Tibial artery (tissue), 4 donors: ENCODE data around the gene MINDY4.

ENCODE experiments used
- DNase-seq, 2 donors: peaks; one replicate each; pipeline ENCODE4 v3.0.0-alpha.2; 2019
- H3K27ac ChIP-seq, 2 donors: fragments of 200-600 bp; sonication (generic) in 1 of 2; 1 replicate in 1 of 2; 2 replicates in 1 of 2; pipeline ENCODE4 v1.5.1; 2018 to 2019; ENCODE audit warnings: mild to moderate bottlenecking in 1 of 2
- H3K27me3 ChIP-seq, 2 donors: fragments of 200-600 bp; sonication (generic) in 1 of 2; one replicate each; pipeline versions ENCODE4 v1.5.1 to v1.6.0; 2016 to 2019
- H3K36me3 ChIP-seq, 3 donors: fragments of 200-600 bp; sonication (generic) in 2 of 3; one replicate each; pipeline ENCODE4 v1.5.1; 2016 to 2019; ENCODE audit warnings: mild to moderate bottlenecking in 2 of 3
- H3K4me1 ChIP-seq, 4 donors: fragments of 200-600 bp; sonication (generic) in 2 of 4; 1 replicate in 3 of 4; 2 replicates in 1 of 4; pipeline ENCODE4 v1.5.1; 2016 to 2019
- H3K4me3 ChIP-seq, 2 donors: fragments of 200-600 bp; sonication (generic) in 1 of 2; 1 replicate in 1 of 2; 2 replicates in 1 of 2; pipeline ENCODE4 v1.5.1; 2018 to 2019; ENCODE audit warnings: mild to moderate bottlenecking in 2 of 2
- H3K9me3 ChIP-seq, 3 donors: fragments of 200-600 bp; sonication (generic) in 1 of 3; one replicate each; pipeline ENCODE4 v1.5.1; 2016 to 2019
- intact Hi-C: fragments of 100-400 bp; cut with DNase I; formaldehyde crosslinking; loops from one replicate; pipeline ENCODE4 v1.15.0; 2023; ENCODE audit warnings: low total_unique reads
- TF ChIP-seq, protein P1 (sequence below), 2 experiments: fragments of 200-600 bp in 1 of 2; fragments of 450-650 bp in 1 of 2; IDR thresholded peaks; one replicate each; pipeline ENCODE4 v1.5.1; 2017 to 2019; ENCODE audit warnings: antibody characterized with exemption in 2 of 2, mild to moderate bottlenecking in 1 of 2, moderate library complexity in 1 of 2

Gene MINDY4

DNA sequence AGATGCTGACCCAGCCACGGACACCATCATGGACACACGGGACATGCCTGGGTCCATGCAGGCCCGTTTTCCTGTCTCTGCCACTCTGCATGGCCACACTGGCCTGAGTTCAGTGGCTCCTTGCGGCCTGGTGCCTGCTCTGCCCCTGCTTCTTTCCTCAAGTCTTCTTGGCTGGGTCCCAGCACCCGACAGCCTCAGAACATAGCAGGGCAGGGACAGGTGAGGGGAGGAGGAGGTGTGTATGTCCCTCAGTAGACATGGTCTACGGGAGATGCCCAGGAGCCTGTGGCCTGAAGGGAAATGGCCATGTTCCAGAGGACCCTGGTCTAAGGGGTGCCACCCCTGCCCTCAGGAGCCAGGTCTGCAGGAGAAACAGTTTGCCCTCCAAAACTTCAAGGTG, 138.2 kb downstream of the MINDY4 start:
- no peaks in the 10 kb centered on the region for H3K27me3 ChIP-seq
- TF ChIP-seq, protein P1, sequence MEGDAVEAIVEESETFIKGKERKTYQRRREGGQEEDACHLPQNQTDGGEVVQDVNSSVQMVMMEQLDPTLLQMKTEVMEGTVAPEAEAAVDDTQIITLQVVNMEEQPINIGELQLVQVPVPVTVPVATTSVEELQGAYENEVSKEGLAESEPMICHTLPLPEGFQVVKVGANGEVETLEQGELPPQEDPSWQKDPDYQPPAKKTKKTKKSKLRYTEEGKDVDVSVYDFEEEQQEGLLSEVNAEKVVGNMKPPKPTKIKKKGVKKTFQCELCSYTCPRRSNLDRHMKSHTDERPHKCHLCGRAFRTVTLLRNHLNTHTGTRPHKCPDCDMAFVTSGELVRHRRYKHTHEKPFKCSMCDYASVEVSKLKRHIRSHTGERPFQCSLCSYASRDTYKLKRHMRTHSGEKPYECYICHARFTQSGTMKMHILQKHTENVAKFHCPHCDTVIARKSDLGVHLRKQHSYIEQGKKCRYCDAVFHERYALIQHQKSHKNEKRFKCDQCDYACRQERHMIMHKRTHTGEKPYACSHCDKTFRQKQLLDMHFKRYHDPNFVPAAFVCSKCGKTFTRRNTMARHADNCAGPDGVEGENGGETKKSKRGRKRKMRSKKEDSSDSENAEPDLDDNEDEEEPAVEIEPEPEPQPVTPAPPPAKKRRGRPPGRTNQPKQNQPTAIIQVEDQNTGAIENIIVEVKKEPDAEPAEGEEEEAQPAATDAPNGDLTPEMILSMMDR (IDR thresholded peaks at IDR 0.05), result no peak
- intact Hi-C loops, result loop anchor here (5.0 kb wide), 1 partner anchor 107 kb away; no protein-coding TSS in a partner anchor
- no peak overlapping the region for H3K4me3 ChIP-seq
- no peaks in the 10 kb centered on the region for H3K36me3 ChIP-seq
- no peak for DNase-seq
- no peaks in the 10 kb centered on the region for H3K9me3 ChIP-seq
- H3K27ac ChIP-seq, result peak overlapping the region; percentile 87 to 92
- H3K4me1 ChIP-seq, result peaks cover 0 to 100% (median 90%) of the 10 kb centered on the region in 4 donors

DNA sequence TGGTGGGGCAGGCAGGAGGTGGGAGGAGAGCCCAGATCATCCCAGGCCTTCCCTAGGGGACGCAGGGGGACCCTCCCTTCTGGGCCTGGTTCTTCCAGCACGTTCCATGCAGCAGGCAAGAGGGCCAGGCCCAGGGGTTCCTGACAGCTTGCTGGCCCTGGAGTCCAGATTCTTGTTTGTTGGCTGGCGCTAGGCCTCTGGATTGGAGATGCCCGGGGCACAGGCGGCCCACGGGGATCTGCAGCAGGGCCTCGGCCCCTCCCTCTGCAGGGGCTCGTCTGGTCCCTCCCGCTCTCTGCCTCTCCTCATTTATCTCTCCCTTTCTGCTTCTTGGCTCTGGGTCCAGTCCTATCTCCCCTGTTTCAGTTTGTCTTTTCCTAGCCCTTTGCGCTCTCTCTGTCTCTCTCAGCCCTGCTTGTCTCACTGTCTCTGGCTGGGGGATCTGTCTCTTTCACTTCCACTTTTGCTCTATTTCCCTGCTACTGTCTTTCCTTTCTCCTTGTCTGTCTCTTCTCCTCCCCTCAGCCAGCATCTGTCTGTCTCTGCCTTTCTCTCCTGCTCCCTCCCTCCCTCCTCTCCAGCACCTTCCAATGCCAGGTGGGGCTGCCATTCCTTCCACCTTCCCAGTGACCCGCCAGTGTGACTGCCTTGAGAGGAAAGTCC, 139.3 kb downstream of the MINDY4 start:
- intact Hi-C loops, result no loop called here
- H3K4me1 ChIP-seq, result peaks cover 0 to 100% (median 93%) of the 10 kb centered on the region in 4 donors

DNA sequence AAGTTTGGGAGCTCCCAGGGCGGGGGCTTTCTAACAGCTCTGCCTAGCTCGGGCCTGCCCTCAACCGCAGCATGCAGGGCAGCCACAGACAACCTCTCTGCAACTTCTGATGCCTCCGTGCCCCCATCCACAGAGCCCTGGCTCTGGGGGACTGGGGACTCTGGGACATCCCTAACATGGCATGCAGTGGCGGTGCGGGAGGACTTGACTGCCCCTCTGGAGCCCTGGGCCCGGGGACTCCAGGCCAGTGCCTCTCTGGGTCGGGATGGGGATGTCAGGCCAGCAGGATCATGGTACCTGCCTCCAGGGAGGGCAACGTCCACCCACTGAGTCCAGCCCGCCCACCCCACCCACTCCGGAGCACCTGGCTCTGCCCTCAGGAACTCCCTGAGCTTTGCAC, 139.9 kb downstream of the MINDY4 start:
- intact Hi-C loops, result no loop called here

More for the DNA sequence above, 139.3 kb downstream of the MINDY4 start:
- H3K27me3 ChIP-seq, result no peaks in the 10 kb centered on the region
- peak overlapping the region; percentile 87 to 92 for H3K27ac ChIP-seq
- H3K4me3 ChIP-seq, result peak overlapping the region in 1 of 2 donors; percentile 59
- H3K36me3 ChIP-seq, result no peaks in the 10 kb centered on the region
- no peaks in the 10 kb centered on the region for H3K9me3 ChIP-seq
- DNase-seq, result no peak
- TF ChIP-seq, protein P1 (IDR thresholded peaks at IDR 0.05), result no peak

DNA sequence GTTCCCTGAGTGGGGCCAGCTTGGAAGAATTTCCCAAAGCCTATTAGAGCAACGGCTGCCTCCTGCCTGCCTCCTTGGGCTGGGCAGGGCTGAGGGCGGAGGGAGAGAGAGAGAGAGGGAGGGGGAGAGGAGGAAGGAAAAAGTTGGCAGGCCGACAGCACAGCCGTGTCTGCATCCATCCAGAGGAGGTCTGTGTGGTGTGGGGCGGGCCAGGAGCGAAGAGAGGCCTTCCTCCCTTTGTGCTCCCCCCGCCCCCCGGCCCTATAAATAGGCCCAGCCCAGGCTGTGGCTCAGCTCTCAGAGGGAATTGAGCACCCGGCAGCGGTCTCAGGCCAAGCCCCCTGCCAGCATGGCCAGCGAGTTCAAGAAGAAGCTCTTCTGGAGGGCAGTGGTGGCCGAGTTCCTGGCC, 140.3 kb downstream of the MINDY4 start, which contains the start of gene AQP1:
Gene AQP1 (plus strand): TSS at position 293 of the 409 bp plus-strand sequence. CDS start 57 bp downstream, at position 350.
- no peaks in the 10 kb centered on the region for H3K9me3 ChIP-seq
- H3K4me1 ChIP-seq, result peaks cover 0 to 100% (median 92%) of the 10 kb centered on the region in 4 donors
- H3K36me3 ChIP-seq, result no peaks in the 10 kb centered on the region
- no peaks in the 10 kb centered on the region for H3K27me3 ChIP-seq
- H3K27ac ChIP-seq, result peak within 1 kb of the TSS; percentile 87 to 92
- TF ChIP-seq, protein P1 (IDR thresholded peaks at IDR 0.05), result no peak
- DNase-seq, result peak; percentile 88 to 98
- intact Hi-C loops, result no loop called here
- H3K4me3 ChIP-seq, result peak within 1 kb of the TSS; percentile 56 to 59

More for the DNA sequence above, 139.9 kb downstream of the MINDY4 start:
- Histone ChIP-seq H3K27me3 (no peaks in the 10 kb centered on the region), H3K4me3 (peak overlapping the region; percentile 56 to 59), H3K9me3 (no peaks in the 10 kb centered on the region), H3K4me1 (peaks cover 0 to 100% (median 93%) of the 10 kb centered on the region in 4 donors), H3K36me3 (no peaks in the 10 kb centered on the region), H3K27ac (peak overlapping the region; percentile 87 to 92)
- TF ChIP-seq, protein P1 (IDR thresholded peaks at IDR 0.05), result no peak
- no peak for DNase-seq

DNA sequence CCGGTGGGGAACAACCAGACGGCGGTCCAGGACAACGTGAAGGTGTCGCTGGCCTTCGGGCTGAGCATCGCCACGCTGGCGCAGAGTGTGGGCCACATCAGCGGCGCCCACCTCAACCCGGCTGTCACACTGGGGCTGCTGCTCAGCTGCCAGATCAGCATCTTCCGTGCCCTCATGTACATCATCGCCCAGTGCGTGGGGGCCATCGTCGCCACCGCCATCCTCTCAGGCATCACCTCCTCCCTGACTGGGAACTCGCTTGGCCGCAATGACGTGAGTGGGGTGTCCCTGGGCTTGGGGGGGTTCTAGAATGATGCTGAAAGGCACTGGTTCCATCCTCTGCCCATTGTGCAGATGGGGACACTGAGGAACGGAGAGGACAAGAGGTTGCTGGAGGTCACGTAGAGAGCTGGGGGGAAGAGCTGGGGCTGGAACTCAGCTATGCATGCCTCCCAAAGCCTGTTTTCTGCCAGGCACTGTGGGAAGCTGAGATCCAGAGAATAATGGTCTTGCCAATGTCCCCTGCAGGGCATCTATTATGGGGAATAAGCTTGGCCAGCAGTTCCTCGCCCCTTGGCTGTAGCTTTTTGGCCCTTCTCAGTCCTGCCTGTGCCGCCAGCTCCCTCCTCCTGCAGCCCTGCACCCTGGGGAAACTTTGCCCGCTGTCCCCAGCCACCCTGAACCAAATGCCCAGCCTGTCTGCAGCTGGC, 141.0 kb downstream of the MINDY4 start:
- Histone ChIP-seq H3K4me1 (peaks cover 0 to 100% (median 92%) of the 10 kb centered on the region in 4 donors), H3K9me3 (no peaks in the 10 kb centered on the region), H3K4me3 (peak overlapping the region; percentile 56 to 59), H3K27me3 (no peaks in the 10 kb centered on the region), H3K36me3 (no peaks in the 10 kb centered on the region), H3K27ac (peak overlapping the region; percentile 87 to 92)
- TF ChIP-seq, protein P1 (IDR thresholded peaks at IDR 0.05), result no peak
- intact Hi-C loops, result no loop called here
- DNase-seq, result peak in 1 of 2 donors; percentile 80
